ENCODE measurements around the gene KIF26B. TPM values are rescaled to one million over a fixed set of nuclear protein-coding genes. Genes with fewer than 3 reads are reported as not detected.

The KIF26B gene
- total and polyA plus RNA-seq, 10 of the 15 experiments (the other 5 are each of a cell fraction or from before 2014, with no cell fraction given), result 0.35 to 11.6 (median 2.2) TPM

DNA sequence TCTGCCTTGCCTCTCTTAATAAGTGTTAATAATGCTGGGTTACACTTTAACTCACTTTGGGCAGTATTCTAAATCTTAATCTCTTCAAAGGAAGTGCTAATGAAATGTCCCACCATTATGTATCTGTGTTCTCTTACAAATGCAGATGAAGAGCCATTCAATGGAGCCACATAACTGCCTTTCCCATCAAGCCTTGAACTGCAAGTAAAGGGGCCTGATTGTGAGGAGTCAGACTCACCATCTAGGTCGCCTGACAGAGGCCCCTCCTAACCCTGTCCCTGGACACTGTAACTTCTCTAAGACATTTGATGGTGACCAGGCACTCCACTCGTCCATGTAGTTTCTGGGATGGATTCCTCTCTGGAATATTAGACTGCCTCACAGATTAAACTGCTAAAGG, 329.4 kb downstream of the KIF26B start:
- DNase-seq (ENCODE audit: low read depth, low spot score), result no peak
- Histone ChIP-seq H3K79me2 (ENCODE audit: control insufficient read depth, insufficient read depth, low read length) (no peaks in the 10 kb centered on the region), H3K9me3 (replicated peaks; ENCODE audit: control insufficient read depth, insufficient read depth, low read length) (no peaks in the 10 kb centered on the region), H4K20me1 (ENCODE audit: control insufficient read depth, insufficient read depth) (no peaks in the 10 kb centered on the region), H3K36me3 (ENCODE audit: control insufficient read depth in 2 of 2, insufficient read depth in 2 of 2, low read length in 1 of 2) (no peaks in the 10 kb centered on the region), H3K4me1 (ENCODE audit: control insufficient read depth, insufficient read depth, low read length) (no peaks in the 10 kb centered on the region), H3K27me3 (replicated peaks in 1 of 2; ENCODE audit: control insufficient read depth in 2 of 2, insufficient read depth in 2 of 2, low read length in 1 of 2) (no peaks in the 10 kb centered on the region), H3K27ac (ENCODE audit: control insufficient read depth, insufficient read depth) (no peak overlapping the region), H3K9ac (ENCODE audit: control insufficient read depth, insufficient read depth, low read length) (no peak overlapping the region), H2AFZ (ENCODE audit: control insufficient read depth, low read depth, low read length) (no peak overlapping the region), H3K4me3 (no peak overlapping the region), H3K4me2 (ENCODE audit: control insufficient read depth, insufficient read depth) (no peak overlapping the region)
- ChIA-PET RAD21 (ENCODE audit: unreplicated experiment) (no interaction called here), CTCF (interaction anchor here (1.2 kb wide), 1 partner anchor 15 kb away, joined by 3 read pairs; no protein-coding TSS in a partner anchor), POLR2A (no interaction called here), SMC1A (ENCODE audit: uncharacterized antibody, unreplicated experiment) (no interaction called here)
- 0% methylated on average over 2 of the region's 2 CpGs for WGBS (ENCODE audit: insufficient coverage, insufficient replicate concordance, low lambda C conversion rate, missing lambda C conversion rate)
- intact Hi-C loops (cut with micrococcal nuclease; ENCODE audit: unreplicated experiment) (no loop called here), in situ Hi-C loops (cut with MboI) (no loop called here)
- no peak for ATAC-seq
- no TSS peak for BruUV-seq (replicated peaks)
- FAIRE-seq, result no peak
- TF ChIP-seq JUND (IDR thresholded peaks at IDR 0.05; ENCODE audit: low read depth, low read length) (no peak), JUNB (IDR thresholded peaks at IDR 0.05) (no peak), RUNX3 (IDR thresholded peaks at IDR 0.05; ENCODE audit: low read length) (no peak), BRCA1 (IDR thresholded peaks at IDR 0.05; ENCODE audit: low read depth, low read length) (no peak), USF1 (IDR thresholded peaks at IDR 0.05; ENCODE audit: borderline replicate concordance, extremely low read length, insufficient read depth, low read depth, low read length) (no peak), SRF (IDR thresholded peaks at IDR 0.05; ENCODE audit: low read depth in 2 of 2, low read length in 2 of 2) (no peak), DPF2 (IDR thresholded peaks at IDR 0.05) (no peak), BACH1 (IDR thresholded peaks at IDR 0.05; ENCODE audit: borderline replicate concordance) (no peak), CEBPZ (IDR thresholded peaks at IDR 0.05; ENCODE audit: low read depth, low read length) (no peak), ZNF217 (IDR thresholded peaks at IDR 0.05) (no peak), SMAD1 (IDR thresholded peaks at IDR 0.05; ENCODE audit: low read depth, partially characterized antibody) (no peak), MXI1 (IDR thresholded peaks at IDR 0.05; ENCODE audit: low read depth, low read length) (no peak), POLR2AphosphoS5 (IDR thresholded peaks at IDR 0.05; ENCODE audit: low read length) (no peak), ESRRA (IDR thresholded peaks at IDR 0.05; ENCODE audit: low read length) (no peak)
- TF ChIP-seq, protein P1, sequence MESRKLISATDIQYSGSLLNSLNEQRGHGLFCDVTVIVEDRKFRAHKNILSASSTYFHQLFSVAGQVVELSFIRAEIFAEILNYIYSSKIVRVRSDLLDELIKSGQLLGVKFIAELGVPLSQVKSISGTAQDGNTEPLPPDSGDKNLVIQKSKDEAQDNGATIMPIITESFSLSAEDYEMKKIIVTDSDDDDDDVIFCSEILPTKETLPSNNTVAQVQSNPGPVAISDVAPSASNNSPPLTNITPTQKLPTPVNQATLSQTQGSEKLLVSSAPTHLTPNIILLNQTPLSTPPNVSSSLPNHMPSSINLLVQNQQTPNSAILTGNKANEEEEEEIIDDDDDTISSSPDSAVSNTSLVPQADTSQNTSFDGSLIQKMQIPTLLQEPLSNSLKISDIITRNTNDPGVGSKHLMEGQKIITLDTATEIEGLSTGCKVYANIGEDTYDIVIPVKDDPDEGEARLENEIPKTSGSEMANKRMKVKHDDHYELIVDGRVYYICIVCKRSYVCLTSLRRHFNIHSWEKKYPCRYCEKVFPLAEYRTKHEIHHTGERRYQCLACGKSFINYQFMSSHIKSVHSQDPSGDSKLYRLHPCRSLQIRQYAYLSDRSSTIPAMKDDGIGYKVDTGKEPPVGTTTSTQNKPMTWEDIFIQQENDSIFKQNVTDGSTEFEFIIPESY (IDR thresholded peaks at IDR 0.05), result no peak
- TF ChIP-seq, protein P2, sequence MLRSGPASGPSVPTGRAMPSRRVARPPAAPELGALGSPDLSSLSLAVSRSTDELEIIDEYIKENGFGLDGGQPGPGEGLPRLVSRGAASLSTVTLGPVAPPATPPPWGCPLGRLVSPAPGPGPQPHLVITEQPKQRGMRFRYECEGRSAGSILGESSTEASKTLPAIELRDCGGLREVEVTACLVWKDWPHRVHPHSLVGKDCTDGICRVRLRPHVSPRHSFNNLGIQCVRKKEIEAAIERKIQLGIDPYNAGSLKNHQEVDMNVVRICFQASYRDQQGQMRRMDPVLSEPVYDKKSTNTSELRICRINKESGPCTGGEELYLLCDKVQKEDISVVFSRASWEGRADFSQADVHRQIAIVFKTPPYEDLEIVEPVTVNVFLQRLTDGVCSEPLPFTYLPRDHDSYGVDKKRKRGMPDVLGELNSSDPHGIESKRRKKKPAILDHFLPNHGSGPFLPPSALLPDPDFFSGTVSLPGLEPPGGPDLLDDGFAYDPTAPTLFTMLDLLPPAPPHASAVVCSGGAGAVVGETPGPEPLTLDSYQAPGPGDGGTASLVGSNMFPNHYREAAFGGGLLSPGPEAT (IDR thresholded peaks at IDR 0.05; ENCODE audit: low read depth), result no peak
- TF ChIP-seq, protein P3, sequence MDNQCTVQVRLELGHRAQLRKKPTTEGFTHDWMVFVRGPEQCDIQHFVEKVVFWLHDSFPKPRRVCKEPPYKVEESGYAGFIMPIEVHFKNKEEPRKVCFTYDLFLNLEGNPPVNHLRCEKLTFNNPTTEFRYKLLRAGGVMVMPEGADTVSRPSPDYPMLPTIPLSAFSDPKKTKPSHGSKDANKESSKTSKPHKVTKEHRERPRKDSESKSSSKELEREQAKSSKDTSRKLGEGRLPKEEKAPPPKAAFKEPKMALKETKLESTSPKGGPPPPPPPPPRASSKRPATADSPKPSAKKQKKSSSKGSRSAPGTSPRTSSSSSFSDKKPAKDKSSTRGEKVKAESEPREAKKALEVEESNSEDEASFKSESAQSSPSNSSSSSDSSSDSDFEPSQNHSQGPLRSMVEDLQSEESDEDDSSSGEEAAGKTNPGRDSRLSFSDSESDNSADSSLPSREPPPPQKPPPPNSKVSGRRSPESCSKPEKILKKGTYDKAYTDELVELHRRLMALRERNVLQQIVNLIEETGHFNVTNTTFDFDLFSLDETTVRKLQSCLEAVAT (IDR thresholded peaks at IDR 0.05), result no peak
